GM19043 (cell line): ENCODE measurements around the gene LMO2.
"Not testable (repeated sequence)": the region's sequence is repeated elsewhere in the genome, so short reads cannot be mapped to it uniquely, and the experiment has no call there.

ENCODE experiments used
- ATAC-seq: cut with Tn5 transposase; IDR thresholded peaks from one replicate; pipeline ENCODE4 v1.9.1; 2021; ENCODE audit warnings: low read depth; ENCODE audit not compliant: unreplicated experiment

LMO2 gene

DNA sequence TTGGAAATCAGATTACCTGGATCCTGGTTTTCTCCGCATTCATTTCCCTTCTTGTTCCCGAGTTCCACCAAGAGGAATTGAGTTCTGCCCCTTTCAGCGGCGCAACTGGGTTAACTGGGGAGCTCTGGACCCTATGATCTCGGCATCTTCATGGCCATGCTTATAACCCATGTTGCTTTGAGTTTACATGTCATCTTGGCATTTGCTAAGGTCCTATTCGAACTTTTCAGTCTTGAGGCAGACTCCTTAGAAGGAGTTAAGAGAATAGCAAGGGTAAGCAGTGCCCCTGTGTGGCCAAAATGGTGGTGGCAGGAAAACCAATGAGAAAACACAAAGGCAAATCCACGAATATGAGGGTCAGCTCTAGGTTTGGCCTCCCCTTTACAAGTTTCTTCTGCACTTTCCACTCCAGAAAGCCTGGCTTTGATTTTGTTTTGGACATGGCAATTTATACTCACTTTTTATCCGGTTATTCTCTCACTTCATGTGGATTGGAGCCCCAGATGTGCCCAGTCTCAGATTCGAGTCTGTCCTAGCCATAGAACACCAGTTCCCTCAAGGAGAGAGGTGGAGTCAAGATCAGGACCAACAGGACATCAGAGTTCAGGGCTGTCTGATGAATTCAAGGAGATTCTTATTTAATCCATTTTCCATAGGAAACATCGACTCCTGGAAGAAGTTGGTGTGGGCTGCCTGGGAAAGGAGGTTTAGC lies 62.3 kb downstream of the LMO2 start:
- ATAC-seq = no peak

GRCh38 chr11:33828604-33829429 lies 63.1 kb downstream of the LMO2 start:
- ATAC-seq = no peak

DNA sequence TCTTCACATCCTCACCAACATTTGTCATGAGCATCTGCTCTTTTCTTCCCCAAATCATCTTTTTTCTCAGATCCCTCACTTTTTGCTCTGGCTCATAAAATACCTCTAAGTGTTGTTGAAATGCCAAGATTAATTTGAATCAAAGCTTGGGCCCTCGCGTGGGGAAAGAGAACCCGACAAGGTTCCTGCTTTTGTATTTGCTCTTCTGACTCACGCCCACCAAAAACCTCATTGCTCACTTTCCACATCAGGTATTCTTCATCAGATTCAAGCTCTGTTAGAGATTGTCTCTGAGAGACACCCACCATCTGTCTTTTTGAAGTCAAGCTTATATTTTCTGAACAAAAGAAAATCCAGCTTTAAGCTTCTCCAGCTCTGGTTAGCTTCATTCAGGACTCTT lies 64.7 kb downstream of the LMO2 start:
- ATAC-seq = no peak

- no peak for ATAC-seq
Measured at GRCh38 chr11:33825854-33826560, 65.9 kb downstream of the LMO2 start.

GRCh38 chr11:33822981-33823380 lies 68.9 kb downstream of the LMO2 start:
- not testable (repeated sequence) for ATAC-seq

GRCh38 chr11:33819278-33820035 lies 72.4 kb downstream of the LMO2 start:
- ATAC-seq = no peak
